ENCODE data around the gene SPATA13.

SPATA13 gene

GRCh38 chr13:24141333-24141910 lies 19.1 kb upstream of the SPATA13 start:
- DNase-seq (ENCODE audit: low spot score) (no peak), FAIRE-seq (no peak)

DNA sequence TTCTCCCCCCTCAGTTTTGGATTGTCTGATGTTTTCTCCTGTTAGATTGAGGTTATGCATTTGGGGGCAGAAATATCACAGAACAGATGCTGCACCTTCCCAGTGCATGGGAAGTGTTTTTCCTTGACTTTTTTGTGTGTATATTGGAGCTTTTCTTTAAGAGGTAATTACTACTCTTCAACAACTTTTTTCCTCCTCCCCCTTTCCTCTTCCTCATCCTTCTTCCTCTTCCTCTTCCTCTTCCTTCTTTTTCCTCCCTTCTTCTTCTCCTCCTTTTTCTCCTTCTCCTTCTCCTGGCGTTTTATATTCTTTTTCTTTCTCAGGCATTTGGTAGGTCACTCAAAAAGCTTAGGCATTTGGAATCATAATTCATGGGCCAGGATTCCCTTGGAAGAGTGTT lies 18.1 kb upstream of the SPATA13 start:
- DNase-seq (ENCODE audit: low spot score): no peak
- FAIRE-seq: no peak

- FAIRE-seq: no peak
- DNase-seq (ENCODE audit: low spot score): no peak
Observed at GRCh38 chr13:24142886-24143285, 17.6 kb upstream of the SPATA13 start.

- FAIRE-seq: no peak
Observed at GRCh38 chr13:24145240-24145639, 15.3 kb upstream of the SPATA13 start.

GRCh38 chr13:24145674-24146073 lies 14.8 kb upstream of the SPATA13 start:
- DNase-seq (ENCODE audit: low spot score): no peak
- FAIRE-seq: no peak

More at GRCh38 chr13:24145240-24145639, 15.3 kb upstream of the SPATA13 start:
- no peak for DNase-seq (ENCODE audit: low spot score)

DNA sequence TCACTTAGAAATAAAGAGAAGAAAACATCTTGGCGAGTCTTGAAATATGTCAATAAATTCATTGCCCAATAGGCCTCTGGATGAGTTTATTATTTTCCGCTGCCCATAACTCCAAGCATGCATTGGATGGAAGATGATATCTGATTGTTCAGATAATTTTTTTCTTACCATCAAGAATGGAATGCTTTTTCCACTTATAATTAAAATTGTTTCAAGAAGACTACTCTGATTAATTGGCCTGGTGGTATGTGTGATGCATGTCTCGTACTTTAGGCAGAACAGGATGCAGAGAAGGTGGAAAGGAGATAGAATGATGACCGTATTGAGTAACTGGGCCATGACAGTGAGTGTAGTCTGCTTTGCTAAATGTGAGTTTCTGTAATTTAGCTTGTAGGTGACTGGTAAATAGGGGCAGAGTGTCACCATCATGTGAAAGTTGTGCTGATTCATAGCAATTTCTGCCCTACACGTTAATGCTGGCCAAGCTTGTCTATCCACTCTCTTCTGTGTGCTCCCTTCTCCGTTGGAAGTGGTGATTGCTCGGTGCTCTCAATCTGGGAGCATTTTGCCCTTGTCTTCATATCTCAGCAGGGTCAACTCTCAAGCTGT lies 13.5 kb upstream of the SPATA13 start:
- no peak for FAIRE-seq
- no peak for DNase-seq (ENCODE audit: low spot score)

GRCh38 chr13:24147570-24147963 lies 13.0 kb upstream of the SPATA13 start:
- no peak for FAIRE-seq
- DNase-seq (ENCODE audit: low spot score): no peak

DNA sequence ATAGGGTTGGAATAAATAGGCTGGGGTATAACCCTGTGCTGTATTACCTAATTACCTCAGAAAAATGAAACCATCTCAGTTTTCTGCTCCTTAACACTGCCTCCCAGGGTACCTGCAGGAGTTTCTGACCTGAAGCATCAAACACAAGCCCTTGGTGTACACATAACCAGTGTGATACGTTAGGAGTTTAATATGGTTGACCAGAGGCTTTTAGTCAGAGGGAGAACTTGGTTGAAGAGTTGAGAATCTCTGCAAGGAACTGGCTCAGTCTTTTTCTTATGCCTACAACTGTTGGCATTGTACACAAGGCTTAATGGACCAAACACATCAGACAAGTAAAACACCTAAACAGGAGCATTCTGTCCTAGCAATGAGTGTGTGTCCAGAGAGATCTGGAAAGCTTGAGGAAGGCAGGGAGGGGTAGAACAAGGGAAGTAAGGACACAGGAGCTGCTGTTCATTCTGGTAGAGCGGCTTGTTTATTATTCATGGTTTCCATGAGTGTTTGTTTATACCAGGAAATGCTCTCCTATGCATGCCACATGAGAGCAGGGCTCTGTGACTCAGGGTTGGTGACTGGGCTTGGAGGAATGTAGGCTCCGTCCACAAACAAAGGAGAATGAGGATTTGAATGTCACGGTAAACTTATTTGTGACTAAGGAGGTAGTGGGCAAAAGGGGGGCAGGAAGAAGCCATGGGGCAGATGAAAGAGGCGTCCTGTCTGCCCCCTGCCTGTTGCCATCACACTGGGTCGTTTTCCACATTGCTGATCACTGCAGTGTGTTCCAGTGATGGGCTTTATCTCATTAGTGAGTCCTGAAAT lies 11.9 kb upstream of the SPATA13 start:
- DNase-seq (ENCODE audit: low spot score): peak; percentile 91
- peak; percentile 81 for FAIRE-seq

DNA sequence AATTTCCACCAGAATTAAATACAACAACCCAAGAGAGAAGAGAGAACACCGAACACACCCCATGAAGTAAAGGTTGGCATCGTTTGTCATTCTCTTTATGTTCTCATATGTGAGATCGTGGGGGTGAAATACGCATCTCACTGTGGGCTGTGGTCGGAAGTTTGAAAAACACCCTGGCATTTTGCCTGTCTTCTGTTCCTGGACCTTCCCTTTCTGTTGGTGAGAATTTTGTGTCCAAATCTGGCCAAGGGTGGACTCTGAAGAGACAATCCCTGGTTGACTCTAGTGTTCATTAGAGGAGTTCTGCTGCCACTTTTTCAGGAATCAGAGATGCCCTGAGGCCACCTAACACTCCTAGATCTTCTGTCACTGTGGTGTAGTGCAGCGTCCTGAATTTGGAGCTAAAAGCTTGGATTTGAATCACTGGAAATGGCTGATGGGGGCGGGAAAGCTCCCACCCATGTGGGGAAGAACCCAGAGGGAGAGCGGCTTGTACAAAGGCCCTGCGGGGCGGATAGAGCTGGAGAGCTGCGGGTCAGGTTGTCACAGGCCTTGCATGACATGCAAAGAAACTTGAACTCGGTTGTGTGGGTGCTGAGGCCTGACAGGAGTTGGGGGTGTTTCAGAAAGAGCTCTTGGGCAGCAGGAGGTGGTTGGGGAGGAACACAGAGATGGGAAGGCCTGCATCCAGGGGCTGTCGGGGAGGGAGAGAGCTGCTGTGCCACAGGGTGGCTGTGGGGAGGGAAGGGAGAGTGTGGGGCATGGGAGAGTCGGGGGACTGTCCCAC lies 11.1 kb upstream of the SPATA13 start:
- no peak for FAIRE-seq
- no peak for DNase-seq (ENCODE audit: low spot score)

GRCh38 chr13:24150572-24150971 lies 9.9 kb upstream of the SPATA13 start:
- no peak for FAIRE-seq
- no peak for DNase-seq (ENCODE audit: low spot score)

GRCh38 chr13:24151864-24152263 lies 8.7 kb upstream of the SPATA13 start:
- FAIRE-seq: no peak
- no peak for DNase-seq (ENCODE audit: low spot score)

DNA sequence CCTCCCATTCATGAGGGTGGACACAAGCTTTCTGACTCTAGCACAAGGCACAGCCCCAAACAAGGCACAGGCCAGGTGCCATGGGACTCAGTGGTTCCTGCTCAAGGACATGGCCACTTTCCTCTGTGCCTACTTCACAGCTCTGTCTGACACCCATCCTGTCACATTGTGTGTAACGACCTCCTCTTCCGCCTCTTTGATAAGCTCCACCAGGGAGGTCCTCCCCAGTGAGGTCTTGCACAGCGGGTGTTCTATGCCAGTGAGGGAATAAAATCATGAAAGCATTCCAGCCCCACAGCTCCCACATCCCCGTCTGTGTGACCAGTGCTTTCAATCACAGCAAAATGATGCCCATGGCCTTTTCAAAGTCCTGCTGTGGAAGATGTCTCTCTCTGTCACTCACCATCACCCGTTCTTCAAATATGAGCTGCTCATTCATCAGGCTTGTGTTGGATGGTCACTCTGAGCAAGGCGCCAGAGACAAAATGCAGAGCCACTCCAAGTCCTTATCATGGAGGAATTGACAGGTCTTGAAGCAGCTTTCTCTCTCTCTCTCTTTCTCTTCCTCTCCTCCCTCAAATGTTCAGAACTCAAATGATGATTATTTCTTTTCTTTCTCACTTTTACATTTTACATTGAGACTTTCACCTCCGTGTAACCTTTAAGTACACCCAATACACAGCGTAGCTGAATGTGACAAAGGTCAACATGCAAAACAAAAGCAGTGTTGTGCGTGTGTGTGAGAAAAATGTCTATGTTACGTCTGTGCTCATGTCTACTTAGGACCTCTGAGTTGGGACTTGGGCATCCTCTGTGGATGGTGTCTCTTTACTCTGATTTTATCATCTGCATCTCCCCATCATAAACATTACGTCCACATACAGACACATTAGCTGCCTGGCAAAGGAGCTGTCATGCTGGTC lies 8.0 kb upstream of the SPATA13 start:
- FAIRE-seq (no peak), DNase-seq (ENCODE audit: low spot score) (no peak)

DNA sequence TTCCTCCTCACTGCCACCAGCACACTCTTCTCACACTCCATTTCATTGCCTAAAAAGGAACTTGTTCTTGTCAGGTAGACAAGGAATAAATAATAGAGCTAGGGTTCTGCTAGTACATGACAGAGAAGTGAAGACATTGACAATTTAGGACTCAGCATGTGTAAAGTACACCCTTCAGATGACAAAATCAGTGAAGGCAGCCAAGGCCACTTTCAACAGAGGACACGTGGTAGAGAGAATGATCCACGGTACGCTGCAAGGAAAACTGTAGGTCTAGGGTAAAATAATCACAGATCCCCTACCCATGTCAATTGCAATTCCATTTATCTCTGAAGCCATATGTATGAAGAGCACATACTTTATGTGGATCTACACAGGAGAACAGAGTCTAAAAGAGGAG lies 7.2 kb upstream of the SPATA13 start:
- FAIRE-seq: no peak

GRCh38 chr13:24153979-24154701 lies 6.4 kb upstream of the SPATA13 start:
- no peak for DNase-seq (ENCODE audit: low spot score)
- no peak for FAIRE-seq

More for the DNA sequence above, 7.2 kb upstream of the SPATA13 start:
- no peak for DNase-seq (ENCODE audit: low spot score)

DNA sequence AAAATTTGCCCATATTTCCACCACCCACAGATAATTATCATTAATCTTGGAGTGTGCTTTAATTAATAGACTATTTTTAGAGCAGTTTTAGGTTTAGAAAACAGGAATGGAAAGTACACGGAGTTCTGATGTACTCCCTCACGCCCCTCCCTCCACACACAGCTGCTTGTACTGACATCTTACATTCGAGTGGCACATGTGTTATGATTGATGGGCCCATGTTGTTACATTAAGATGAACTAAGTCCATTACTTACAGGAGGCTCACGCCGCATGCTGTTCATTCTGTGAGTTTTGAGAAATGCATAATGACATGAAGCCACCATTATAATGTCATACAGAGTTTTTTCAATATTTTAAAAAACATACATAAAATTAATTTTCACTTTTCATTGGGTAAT lies 1.2 kb upstream of the SPATA13 start:
- no peak for DNase-seq (ENCODE audit: low spot score)
- no peak for FAIRE-seq

GRCh38 chr13:24161010-24161775 lies 673 bp downstream of the SPATA13 start:
- no peak for FAIRE-seq
- no peak for DNase-seq (ENCODE audit: low spot score)

DNA sequence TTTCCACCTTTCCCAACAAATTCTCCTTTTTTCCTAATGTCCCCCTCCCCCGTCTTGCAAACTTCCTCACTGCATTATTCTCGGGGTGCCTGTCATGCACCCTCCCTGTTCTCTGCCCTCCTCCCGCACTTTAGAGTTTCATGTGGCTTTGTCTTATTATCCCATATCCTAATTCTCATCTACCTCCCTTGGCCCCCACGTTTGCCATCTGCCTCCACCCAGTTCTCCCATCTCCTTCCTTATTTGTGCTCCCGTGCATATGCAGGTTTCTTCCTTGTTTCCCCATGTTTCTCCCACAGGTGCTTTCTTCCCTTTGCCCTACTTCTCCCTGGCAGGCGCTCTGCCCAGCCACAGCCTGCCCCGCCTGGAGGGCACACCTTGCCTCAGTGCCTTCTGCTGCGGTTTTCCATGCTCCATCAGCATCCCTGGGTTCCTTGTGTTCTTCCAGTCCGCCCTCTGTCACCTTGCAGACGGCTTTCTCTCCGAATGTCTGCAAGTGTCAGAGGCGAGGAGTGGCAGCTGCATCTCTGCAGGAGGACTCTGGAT lies 1.5 kb downstream of the SPATA13 start:
- FAIRE-seq: no peak
- no peak for DNase-seq (ENCODE audit: low spot score)

GRCh38 chr13:24162604-24163003 lies 2.1 kb downstream of the SPATA13 start:
- DNase-seq (ENCODE audit: low spot score) (no peak), FAIRE-seq (no peak)

DNA sequence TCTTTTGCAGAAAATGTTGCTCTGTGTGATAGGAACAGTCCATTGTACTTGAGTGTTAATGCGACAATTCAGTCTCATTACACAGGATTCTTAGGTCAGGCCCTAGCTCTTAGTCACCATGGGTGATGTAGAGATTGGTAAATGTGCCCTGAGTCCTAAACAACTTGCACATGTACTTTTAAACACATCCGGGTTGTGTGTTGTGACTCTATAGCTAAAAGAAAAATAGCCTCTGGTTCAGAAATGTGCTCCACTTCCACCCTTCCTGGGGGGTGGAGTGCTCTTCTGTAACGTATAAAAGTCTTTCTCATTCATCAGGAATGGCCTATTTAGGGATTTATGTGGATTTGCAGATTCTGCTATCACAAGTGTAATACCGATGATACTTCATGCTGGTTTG lies 5.2 kb downstream of the SPATA13 start:
- DNase-seq (ENCODE audit: low spot score) (no peak), FAIRE-seq (no peak)

All from RCC 7860 (cell line).